Measurements from ENCODE around the gene DAP.

DNA sequence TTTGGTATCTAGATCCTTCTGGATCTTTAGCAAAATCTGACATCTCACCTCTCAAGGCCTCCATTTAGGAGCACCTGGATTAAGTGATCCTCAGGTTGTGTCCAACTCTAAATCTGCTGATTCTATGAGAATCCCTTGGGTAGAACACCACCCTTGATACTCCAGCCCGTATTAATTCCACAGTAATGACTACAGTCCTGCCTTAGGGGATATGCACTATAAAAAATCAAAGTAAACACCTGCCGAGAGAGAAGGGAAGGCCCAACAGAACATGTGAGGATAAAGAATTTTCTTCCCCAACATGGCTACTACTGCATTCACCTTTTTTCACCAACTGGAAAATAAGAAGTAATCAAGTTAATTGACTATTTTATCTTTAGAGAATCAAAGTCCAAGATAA is 27.6 kb downstream of the DAP start:
- TF ChIP-seq POLR2A (IDR thresholded peaks at IDR 0.05; ENCODE audit: low read depth, low read length) (no peak), RAD21 (IDR thresholded peaks at IDR 0.05; ENCODE audit: low read length) (no peak), CTCF (conservative IDR thresholded peaks at IDR 0.05; ENCODE audit: low read depth, low read length) (no peak), NFE2L2 (IDR thresholded peaks at IDR 0.05; ENCODE audit: low read depth, low read length) (no peak), BHLHE40 (IDR thresholded peaks at IDR 0.05; ENCODE audit: low read depth, low read length) (no peak), SMC3 (IDR thresholded peaks at IDR 0.05; ENCODE audit: low read depth, low read length) (no peak)
- TF ChIP-seq, protein P1, sequence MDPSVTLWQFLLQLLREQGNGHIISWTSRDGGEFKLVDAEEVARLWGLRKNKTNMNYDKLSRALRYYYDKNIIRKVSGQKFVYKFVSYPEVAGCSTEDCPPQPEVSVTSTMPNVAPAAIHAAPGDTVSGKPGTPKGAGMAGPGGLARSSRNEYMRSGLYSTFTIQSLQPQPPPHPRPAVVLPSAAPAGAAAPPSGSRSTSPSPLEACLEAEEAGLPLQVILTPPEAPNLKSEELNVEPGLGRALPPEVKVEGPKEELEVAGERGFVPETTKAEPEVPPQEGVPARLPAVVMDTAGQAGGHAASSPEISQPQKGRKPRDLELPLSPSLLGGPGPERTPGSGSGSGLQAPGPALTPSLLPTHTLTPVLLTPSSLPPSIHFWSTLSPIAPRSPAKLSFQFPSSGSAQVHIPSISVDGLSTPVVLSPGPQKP (IDR thresholded peaks at IDR 0.05; ENCODE audit: borderline replicate concordance, low read depth, low read length): no peak
